Common myeloid progenitor, CD34-positive (primary cell): ENCODE results near the gene MTURN.

Source experiments
- CTCF ChIA-PET: fragments of 350-600 bp; sonication (Branson Sonifier 250); formaldehyde crosslinking; loops from one replicate; lab custom pipeline; 2021; ENCODE audit warnings: antibody characterized with exemption; lab: Charles Lee
- POLR2A ChIA-PET: fragments of 350-600 bp; sonication (Branson Sonifier 250); formaldehyde crosslinking; loops from one replicate; lab custom pipeline; 2021; ENCODE audit warnings: antibody characterized with exemption; lab: Charles Lee
- DNase-seq, 3 donors: peaks; one replicate each; pipeline versions ENCODE4 v3.0.0 to v3.0.0-alpha.2; 2013
- H3K27ac ChIP-seq, 2 experiments: 1 replicate in 1 of 2; 2 replicates in 1 of 2; pipeline ENCODE4 v1.7.0; 2013; ENCODE audit warnings: inconsistent platforms in 2 of 2, low read length in 2 of 2, mild to moderate bottlenecking in 2 of 2, low read depth in 1 of 2, moderate library complexity in 1 of 2; ENCODE audit not compliant: severe bottlenecking in 2 of 2, insufficient read depth in 1 of 2, poor library complexity in 1 of 2
- H3K27me3 ChIP-seq, 5 experiments: replicated peaks in 2 of 5; 1 replicate in 3 of 5; 2 replicates in 2 of 5; pipeline versions ENCODE4 v1.6.1 to v1.7.0; 2013; ENCODE audit warnings: low read length in 4 of 5, mild to moderate bottlenecking in 2 of 5, moderate library complexity in 2 of 5, inconsistent platforms in 1 of 5; ENCODE audit not compliant: insufficient read depth in 5 of 5, control insufficient read depth in 4 of 5
- H3K36me3 ChIP-seq, 4 experiments: 1 replicate in 2 of 4; 2 replicates in 2 of 4; pipeline versions ENCODE4 v1.6.1 to v1.7.0; 2013; ENCODE audit warnings: low read length in 3 of 4, control low read depth in 1 of 4, mild to moderate bottlenecking in 1 of 4; ENCODE audit not compliant: control insufficient read depth in 4 of 4, insufficient read depth in 4 of 4
- H3K4me1 ChIP-seq, 4 experiments: 1 replicate in 3 of 4; 2 replicates in 1 of 4; pipeline versions ENCODE4 v1.6.1 to v1.7.1; 2013; ENCODE audit warnings: low read length in 3 of 4, mild to moderate bottlenecking in 3 of 4, control low read depth in 1 of 4, inconsistent platforms in 1 of 4, moderate library complexity in 1 of 4; ENCODE audit not compliant: control insufficient read depth in 4 of 4, insufficient read depth in 4 of 4; ENCODE audit errors: control extremely low read depth in 1 of 4
- H3K4me3 ChIP-seq, 7 experiments: 1 replicate in 4 of 7; 2 replicates in 3 of 7; pipeline versions ENCODE4 v1.5.1 to v1.7.0; 2013; ENCODE audit warnings: mild to moderate bottlenecking in 7 of 7, low read length in 6 of 7, moderate library complexity in 6 of 7, inconsistent platforms in 2 of 7, low read depth in 2 of 7, control low read depth in 1 of 7; ENCODE audit not compliant: insufficient read depth in 4 of 7, control insufficient read depth in 1 of 7; ENCODE audit errors: extremely low read depth in 1 of 7
- H3K9me3 ChIP-seq, 5 experiments: 1 replicate in 4 of 5; 2 replicates in 1 of 5; pipeline versions ENCODE4 v1.6.1 to v1.7.1; 2013; ENCODE audit warnings: low read length in 4 of 5, mild to moderate bottlenecking in 2 of 5, inconsistent platforms in 1 of 5, low read depth in 1 of 5, moderate library complexity in 1 of 5; ENCODE audit not compliant: control insufficient read depth in 4 of 5, insufficient read depth in 2 of 5; ENCODE audit errors: control extremely low read depth in 1 of 5
- WGBS: methylation state at CpG from one replicate; pipeline ENCODE4 v1.1.5; 2013; ENCODE audit not compliant: insufficient coverage; 5-methylcytosine and 5-hydroxymethylcytosine counted together

The MTURN gene

DNA sequence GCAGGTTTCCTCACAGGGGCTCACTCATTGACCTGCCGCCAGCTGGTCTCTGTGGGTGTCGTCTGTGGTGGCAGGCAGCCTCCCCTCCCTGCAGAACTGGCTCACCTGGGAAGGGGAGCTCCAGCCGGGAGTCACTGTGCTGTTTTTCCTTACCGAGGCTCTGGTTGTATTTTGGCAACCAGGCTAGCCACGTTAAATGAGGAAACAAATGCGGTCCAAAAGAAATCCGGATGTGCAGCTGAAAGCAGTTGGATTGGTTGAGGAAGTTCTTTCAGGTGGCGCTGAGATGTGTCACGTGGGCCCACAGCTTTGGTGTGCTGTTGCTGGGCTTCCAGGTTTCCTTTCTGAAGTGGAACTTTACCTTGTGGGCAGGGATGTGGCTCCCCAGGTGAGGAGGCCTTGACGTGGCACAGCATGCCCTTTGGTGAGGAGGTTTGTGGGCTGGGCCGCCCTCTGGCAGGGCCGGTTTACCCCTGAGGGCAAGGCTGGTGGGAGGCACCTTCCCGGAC lies 14.2 kb downstream of the MTURN start:
- Histone ChIP-seq H3K4me3 (peak overlapping the region in 3 of 7 experiments; percentile 1 to 37 (median 36)), H3K4me1 (peaks cover 31 to 63% (median 58%) of the 10 kb centered on the region in 4 experiments), H3K9me3 (no peaks in the 10 kb centered on the region), H3K27ac (peak overlapping the region; percentile 68 to 94), H3K27me3 (no peaks in the 10 kb centered on the region), H3K36me3 (peaks cover 6 to 49% (median 20%) of the 10 kb centered on the region in 4 experiments)
- WGBS: 10% methylated on average over 12 of the region's 13 CpGs
- ChIA-PET CTCF (interaction anchor here (1.0 to 1.7 kb wide), 3 partner anchors 9 to 16 kb away, joined by 3 to 4 read pairs (median 3); no protein-coding TSS in a partner anchor), POLR2A (interaction anchor here (1.0 to 1.5 kb wide), 3 partner anchors 11 to 15 kb away, joined by 3 to 4 read pairs (median 4); partner anchors contain the start of gene MTURN)
- DNase-seq: peak; percentile 68 to 92 (median 87)

DNA sequence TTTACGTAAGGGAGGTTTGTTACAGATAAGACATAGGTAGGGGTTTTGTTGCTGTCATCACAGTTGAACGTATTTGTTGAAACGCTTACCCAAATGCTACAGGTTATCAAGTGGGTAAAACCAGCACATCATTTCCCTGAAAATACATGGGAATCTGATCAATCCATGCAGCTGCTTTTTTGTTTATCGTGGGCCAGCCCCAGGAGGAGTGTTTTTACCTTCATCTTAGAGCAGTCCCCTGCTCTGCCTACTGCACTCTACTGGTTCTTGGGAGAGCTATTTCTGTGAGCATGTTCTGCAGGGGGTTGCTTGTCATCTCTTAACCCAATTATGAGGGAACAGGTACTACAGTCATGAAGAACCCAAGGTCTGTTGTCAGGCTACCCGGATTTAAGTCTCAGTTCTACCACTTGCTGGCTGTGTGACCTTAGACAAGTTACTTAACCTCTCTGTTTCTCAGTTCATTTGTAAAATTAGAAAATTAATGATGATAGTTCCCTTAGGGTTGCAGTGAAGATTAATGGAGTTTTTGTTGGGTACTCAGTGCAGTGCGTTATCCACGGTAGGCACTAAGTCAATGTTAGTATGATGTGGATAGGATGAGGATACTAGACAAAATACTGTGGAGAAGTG lies 15.0 kb downstream of the MTURN start:
- ChIA-PET CTCF (interaction anchor here (1.0 to 1.3 kb wide), 2 partner anchors 8 to 15 kb away, joined by 3 read pairs; no protein-coding TSS in a partner anchor), POLR2A (interaction anchor here (1.5 kb wide), 1 partner anchor 15 kb away, joined by 4 read pairs; the partner anchor contains the start of gene MTURN)
- Histone ChIP-seq H3K4me1 (peaks cover 26 to 56% (median 51%) of the 10 kb centered on the region in 4 experiments), H3K4me3 (peak overlapping the region in 1 of 7 experiments; percentile 1), H3K27ac (peak overlapping the region in 1 of 2 experiments; percentile 94), H3K9me3 (no peaks in the 10 kb centered on the region), H3K27me3 (no peaks in the 10 kb centered on the region), H3K36me3 (peaks cover 6 to 57% (median 25%) of the 10 kb centered on the region in 4 experiments)
- 89% methylated on average over 6 of the region's 7 CpGs for WGBS
- DNase-seq: peak in 1 of 3 donors; percentile 8

DNA sequence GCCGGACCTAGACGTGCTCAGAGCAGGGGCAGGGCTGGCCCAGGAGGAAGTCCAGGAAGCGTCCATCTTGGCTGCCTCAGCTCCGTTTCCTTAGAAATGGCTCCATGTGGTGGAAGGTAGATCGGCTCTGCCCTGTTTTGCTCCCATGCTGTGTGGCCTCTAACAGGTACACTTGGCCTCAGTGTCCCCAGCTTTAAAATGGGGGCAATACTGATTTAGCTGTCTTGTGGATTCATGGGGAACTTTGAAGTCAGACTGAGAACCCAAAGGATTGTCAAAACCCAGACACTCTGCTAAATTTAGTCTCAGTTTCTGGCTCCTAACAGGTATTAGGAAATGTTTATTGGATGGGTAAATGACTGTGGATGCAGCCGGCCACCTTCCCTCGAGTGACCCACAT lies 15.9 kb downstream of the MTURN start:
- no peak overlapping the region for H3K27ac ChIP-seq
- 90% methylated on average over 7 of the region's 7 CpGs for WGBS
- H3K9me3 ChIP-seq: no peaks in the 10 kb centered on the region
- no peak for DNase-seq
- CTCF ChIA-PET: interaction anchor here (1.4 kb wide), 1 partner anchor 11 kb away, joined by 4 read pairs; no protein-coding TSS in a partner anchor
- H3K4me3 ChIP-seq: no peak overlapping the region
- H3K4me1 ChIP-seq: peaks cover 18 to 51% (median 42%) of the 10 kb centered on the region in 4 experiments
- no peaks in the 10 kb centered on the region for H3K27me3 ChIP-seq
- POLR2A ChIA-PET: no interaction called here
- peaks cover 8 to 66% (median 30%) of the 10 kb centered on the region in 4 experiments for H3K36me3 ChIP-seq

DNA sequence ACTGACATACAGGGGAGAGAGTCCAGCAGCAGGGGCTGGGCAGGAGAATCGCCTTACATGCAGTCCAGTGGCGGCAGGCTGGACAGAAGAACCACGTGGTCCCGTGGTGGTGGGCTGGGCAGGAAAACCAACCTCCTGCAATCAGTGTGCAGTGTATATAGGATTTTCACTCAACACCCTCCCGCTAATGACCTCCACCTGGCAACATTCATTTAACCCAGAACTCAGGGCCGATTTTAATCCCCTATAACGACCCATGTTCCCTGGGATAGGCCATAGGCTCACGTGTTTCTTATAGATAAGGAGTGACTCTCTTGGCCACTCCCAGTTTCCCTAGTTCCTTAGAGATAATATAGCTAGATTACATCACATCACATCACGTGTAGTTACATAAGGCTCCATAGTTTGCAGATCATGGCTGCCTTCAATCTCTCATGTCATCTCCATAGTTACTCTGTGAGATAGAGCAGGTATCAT lies 19.4 kb downstream of the MTURN start:
- no peak overlapping the region for H3K27ac ChIP-seq
- CTCF ChIA-PET: interaction anchor here (0.9 to 2.5 kb wide), 5 partner anchors 8 to 93 kb away, joined by 3 to 8 read pairs (median 4); no protein-coding TSS in a partner anchor
- POLR2A ChIA-PET: interaction anchor here (1.3 to 1.9 kb wide), 3 partner anchors 8 to 20 kb away, joined by 3 to 11 read pairs (median 5); no protein-coding TSS in a partner anchor
- no peak for DNase-seq
- H3K36me3 ChIP-seq: peaks cover 8 to 73% (median 30%) of the 10 kb centered on the region in 4 experiments
- H3K27me3 ChIP-seq: no peaks in the 10 kb centered on the region
- WGBS: 93% methylated on average over 7 of the region's 9 CpGs
- peaks cover 5 to 40% (median 25%) of the 10 kb centered on the region in 4 experiments for H3K4me1 ChIP-seq
- H3K9me3 ChIP-seq: no peaks in the 10 kb centered on the region
- no peak overlapping the region for H3K4me3 ChIP-seq

DNA sequence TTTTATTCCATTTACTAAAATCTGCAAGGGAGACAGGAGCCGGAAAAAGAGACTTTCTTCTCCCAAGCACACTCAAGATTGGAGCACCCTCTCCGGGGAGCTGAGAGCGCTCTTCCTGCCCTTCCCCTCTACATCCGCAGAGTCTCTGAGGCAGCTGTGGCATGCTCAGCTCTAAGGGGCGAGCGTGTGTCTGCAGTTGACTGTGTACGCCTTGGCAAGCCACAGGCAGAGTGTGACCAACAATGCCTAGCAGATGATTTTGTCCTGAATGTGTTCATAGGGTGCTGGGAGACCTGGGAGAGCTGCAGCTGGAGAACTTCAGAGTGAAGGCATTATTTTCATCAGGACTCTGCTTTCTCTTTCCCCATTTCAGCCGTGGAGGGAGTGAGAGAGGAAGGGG lies 20.7 kb downstream of the MTURN start:
- no peaks in the 10 kb centered on the region for H3K27me3 ChIP-seq
- no peak for DNase-seq
- H3K4me3 ChIP-seq: no peak overlapping the region
- peaks cover 14 to 40% (median 31%) of the 10 kb centered on the region in 4 experiments for H3K4me1 ChIP-seq
- ChIA-PET POLR2A (interaction anchor here (0.6 to 1.9 kb wide), 3 partner anchors 9 to 217 kb away, joined by 3 to 11 read pairs (median 5); no protein-coding TSS in a partner anchor), CTCF (interaction anchor here (1.2 to 2.5 kb wide), 4 partner anchors 8 to 94 kb away, joined by 3 to 8 read pairs (median 4); no protein-coding TSS in a partner anchor)
- 95% methylated on average over 7 of the region's 8 CpGs for WGBS
- no peaks in the 10 kb centered on the region for H3K9me3 ChIP-seq
- H3K36me3 ChIP-seq: peaks cover 8 to 65% (median 25%) of the 10 kb centered on the region in 4 experiments
- H3K27ac ChIP-seq: no peak overlapping the region

DNA sequence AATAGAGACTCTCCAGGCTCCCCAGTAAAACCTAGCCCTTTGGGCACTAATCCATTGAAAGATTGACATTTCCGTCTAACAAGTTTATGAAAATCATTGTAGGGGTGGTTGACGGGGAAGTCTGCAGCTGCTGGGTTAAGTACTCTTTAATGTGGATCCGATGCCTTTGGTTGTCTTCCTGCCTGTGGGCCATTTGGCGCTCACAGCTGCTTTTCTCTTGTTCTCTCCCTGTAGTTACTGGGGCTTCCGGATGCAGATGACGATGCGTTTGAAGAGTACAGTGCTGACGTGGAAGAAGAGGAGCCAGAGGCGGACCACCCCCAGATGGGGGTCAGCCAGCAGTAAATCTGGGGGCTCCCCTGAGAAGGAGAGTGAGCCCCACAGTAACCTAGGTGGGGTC lies 22.4 kb downstream of the MTURN start:
- H3K36me3 ChIP-seq: peaks cover 3 to 56% (median 16%) of the 10 kb centered on the region in 4 experiments
- peak overlapping the region in 1 of 2 experiments; percentile 44 for H3K27ac ChIP-seq
- no peaks in the 10 kb centered on the region for H3K27me3 ChIP-seq
- H3K4me3 ChIP-seq: no peak overlapping the region
- no peaks in the 10 kb centered on the region for H3K9me3 ChIP-seq
- WGBS: 73% methylated on average over 7 of the region's 9 CpGs
- ChIA-PET CTCF (interaction anchor here (0.7 to 2.4 kb wide), 5 partner anchors 8 to 529 kb away, joined by 3 to 5 read pairs (median 3); no protein-coding TSS in a partner anchor), POLR2A (no interaction called here)
- H3K4me1 ChIP-seq: peaks cover 27 to 57% (median 48%) of the 10 kb centered on the region in 4 experiments
- peak in 2 of 3 donors; percentile 53 to 61 for DNase-seq
